HG02852 (cell line): ENCODE results near the gene RBP7.
A peak's percentile ranks its signal among the peaks of the same experiment; 100 is the strongest.
"Not testable (repeated sequence)": the region's sequence is repeated elsewhere in the genome, so short reads cannot be mapped to it uniquely, and the experiment has no call there.

Experiments used
- ATAC-seq: cut with Tn5 transposase; IDR thresholded peaks from one replicate; pipeline ENCODE4 v1.9.1; 2021; ENCODE audit warnings: mild to moderate bottlenecking, moderate library complexity; ENCODE audit not compliant: unreplicated experiment

RBP7 gene

GRCh38 chr1:10028956-10029500 lies 32.0 kb downstream of the RBP7 start:
- ATAC-seq, result not testable (repeated sequence)

GRCh38 chr1:10031461-10031860 lies 34.4 kb downstream of the RBP7 start:
- ATAC-seq, result no peak

GRCh38 chr1:10032590-10033358 lies 35.7 kb downstream of the RBP7 start, which contains the start of gene UBE4B:
Gene UBE4B (plus strand): TSS chr1:10032958. CDS start chr1:10033671, 713 bp downstream.
- ATAC-seq, result peak; percentile 92

- no peak for ATAC-seq
These were observed 36.4 kb downstream of the RBP7 start for GRCh38 chr1:10033359-10033845.

- ATAC-seq, result no peak
These were observed 45.7 kb downstream of the RBP7 start for GRCh38 chr1:10042746-10043145.

- ATAC-seq, result no peak
These were observed 48.7 kb downstream of the RBP7 start for GRCh38 chr1:10045480-10046355.

GRCh38 chr1:10046356-10047085 lies 49.5 kb downstream of the RBP7 start:
- no peak for ATAC-seq

- no peak for ATAC-seq
These were observed 51.6 kb downstream of the RBP7 start for GRCh38 chr1:10048601-10049000.

- no peak for ATAC-seq
These were observed 53.6 kb downstream of the RBP7 start for GRCh38 chr1:10050611-10051010.

- ATAC-seq, result no peak
These were observed 54.6 kb downstream of the RBP7 start for GRCh38 chr1:10051656-10052055.

- ATAC-seq, result no peak
These were observed 55.3 kb downstream of the RBP7 start for GRCh38 chr1:10052347-10052746.

GRCh38 chr1:10054465-10054864 lies 57.4 kb downstream of the RBP7 start:
- no peak for ATAC-seq

GRCh38 chr1:10056599-10056987 lies 59.6 kb downstream of the RBP7 start:
- ATAC-seq, result no peak

GRCh38 chr1:10057343-10057742 lies 60.3 kb downstream of the RBP7 start:
- no peak for ATAC-seq

GRCh38 chr1:10057796-10058195 lies 60.8 kb downstream of the RBP7 start:
- ATAC-seq, result no peak

GRCh38 chr1:10059342-10059718 lies 62.3 kb downstream of the RBP7 start:
- no peak for ATAC-seq

GRCh38 chr1:10060311-10061100 lies 63.5 kb downstream of the RBP7 start:
- ATAC-seq, result no peak

- no peak for ATAC-seq
These were observed 64.2 kb downstream of the RBP7 start for GRCh38 chr1:10061276-10061675.

- no peak for ATAC-seq
These were observed 66.8 kb downstream of the RBP7 start for GRCh38 chr1:10063878-10064277.
